ENCODE results near the gene GNG7. TPM values are rescaled to one million over a fixed set of nuclear protein-coding genes. Genes with fewer than 3 reads are reported as not detected.

Gene GNG7
- total and polyA plus RNA-seq, 10 of the 15 experiments (the other 5 are each of a cell fraction or from before 2014, with no cell fraction given), result 1.9 to 13.6 (median 6.5) TPM

DNA sequence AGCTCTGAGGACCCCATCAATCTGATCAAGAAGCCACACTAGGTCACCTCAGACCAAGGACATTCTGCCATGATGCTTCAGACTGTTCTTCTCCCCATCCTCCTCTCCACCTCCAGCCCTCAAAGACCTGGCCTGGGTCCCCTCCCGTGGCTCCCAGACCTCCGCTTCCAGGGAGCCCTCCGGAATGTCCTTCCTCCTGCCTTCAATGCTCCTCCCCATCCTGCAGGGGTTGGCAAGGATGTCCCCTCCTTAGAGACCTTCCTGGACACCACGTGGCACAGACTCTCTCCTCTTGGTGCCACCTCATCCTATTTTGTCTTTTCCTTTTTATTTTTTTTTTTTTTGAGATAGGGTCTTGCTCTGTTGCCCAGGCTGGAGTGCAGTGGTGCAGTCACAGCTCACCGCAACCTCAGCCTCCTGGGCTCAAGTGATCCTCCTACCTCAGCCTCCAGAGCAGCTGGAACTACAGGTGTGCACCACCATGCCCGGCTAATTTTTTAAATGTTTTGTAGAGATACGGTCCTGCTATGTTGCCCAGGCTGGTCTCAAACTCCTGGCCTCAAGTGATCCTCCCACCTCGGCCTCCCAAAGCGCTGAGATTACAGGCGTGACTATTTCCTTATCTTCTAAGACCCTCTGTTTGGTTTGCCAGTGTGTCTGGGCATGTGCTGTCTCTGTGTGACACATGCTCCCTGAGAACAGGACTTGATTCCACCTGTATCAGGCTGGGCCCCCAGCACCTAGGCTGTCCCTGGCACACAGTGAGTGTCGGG, 84.9 kb downstream of the GNG7 start:
- POLR2A ChIA-PET, result interaction anchor here (0.6 to 2.2 kb wide), 6 partner anchors 8 to 167 kb away, joined by 3 to 10 read pairs (median 6); partner anchors contain the start of gene GADD45B
- TF ChIP-seq CREB1 (IDR thresholded peaks at IDR 0.05; ENCODE audit: low read depth), result no peak
- no peak for TF ChIP-seq TBL1XR1 (IDR thresholded peaks at IDR 0.05; ENCODE audit: low read depth, low read length)
- no peak for TF ChIP-seq SREBF1 (IDR thresholded peaks at IDR 0.05; ENCODE audit: low read length)
- no peak for TF ChIP-seq ZNF384 (IDR thresholded peaks at IDR 0.05; ENCODE audit: borderline replicate concordance, low read depth, low read length)
- TF ChIP-seq GATAD2B (conservative IDR thresholded peaks at IDR 0.05; ENCODE audit: low read depth), result no peak
- TF ChIP-seq PAX5 (IDR thresholded peaks at IDR 0.05; ENCODE audit: borderline replicate concordance, low read depth, low read length), result no peak
- TF ChIP-seq HCFC1 (IDR thresholded peaks at IDR 0.05; ENCODE audit: low read length), result no peak
- TF ChIP-seq, protein P1, sequence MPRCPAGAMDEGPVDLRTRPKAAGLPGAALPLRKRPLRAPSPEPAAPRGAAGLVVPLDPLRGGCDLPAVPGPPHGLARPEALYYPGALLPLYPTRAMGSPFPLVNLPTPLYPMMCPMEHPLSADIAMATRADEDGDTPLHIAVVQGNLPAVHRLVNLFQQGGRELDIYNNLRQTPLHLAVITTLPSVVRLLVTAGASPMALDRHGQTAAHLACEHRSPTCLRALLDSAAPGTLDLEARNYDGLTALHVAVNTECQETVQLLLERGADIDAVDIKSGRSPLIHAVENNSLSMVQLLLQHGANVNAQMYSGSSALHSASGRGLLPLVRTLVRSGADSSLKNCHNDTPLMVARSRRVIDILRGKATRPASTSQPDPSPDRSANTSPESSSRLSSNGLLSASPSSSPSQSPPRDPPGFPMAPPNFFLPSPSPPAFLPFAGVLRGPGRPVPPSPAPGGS (IDR thresholded peaks at IDR 0.05; ENCODE audit: borderline replicate concordance, insufficient read depth, low read depth, low read length, poor library complexity, severe bottlenecking), result no peak
- TF ChIP-seq, protein P2, sequence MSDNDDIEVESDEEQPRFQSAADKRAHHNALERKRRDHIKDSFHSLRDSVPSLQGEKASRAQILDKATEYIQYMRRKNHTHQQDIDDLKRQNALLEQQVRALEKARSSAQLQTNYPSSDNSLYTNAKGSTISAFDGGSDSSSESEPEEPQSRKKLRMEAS (IDR thresholded peaks at IDR 0.05; ENCODE audit: low read depth, low read length), result no peak
- 92% methylated on average over 11 of the region's 11 CpGs for WGBS (ENCODE audit: insufficient coverage, insufficient replicate concordance, low lambda C conversion rate, missing lambda C conversion rate)
- Histone ChIP-seq H3K4me1 (ENCODE audit: control insufficient read depth, insufficient read depth, low read length) (peaks cover 61% of the 10 kb centered on the region), H3K4me2 (ENCODE audit: control insufficient read depth, insufficient read depth) (peak overlapping the region; percentile 73; the same call in 1 of the 2 replicates), H3K9ac (ENCODE audit: control insufficient read depth, insufficient read depth, low read length) (no peak overlapping the region; the same call in 1 of the 2 replicates), H3K36me3 (ENCODE audit: control insufficient read depth in 2 of 2, insufficient read depth in 2 of 2, low read length in 1 of 2) (no peaks in the 10 kb centered on the region), H3K27me3 (replicated peaks in 1 of 2; ENCODE audit: control insufficient read depth in 2 of 2, insufficient read depth in 2 of 2, low read length in 1 of 2) (no peaks in the 10 kb centered on the region), H3K27ac (ENCODE audit: control insufficient read depth, insufficient read depth) (no peak overlapping the region), H4K20me1 (ENCODE audit: control insufficient read depth, insufficient read depth) (no peaks in the 10 kb centered on the region), H3K79me2 (ENCODE audit: control insufficient read depth, insufficient read depth, low read length) (peaks cover 19% of the 10 kb centered on the region), H3K4me3 (no peak overlapping the region), H2AFZ (ENCODE audit: control insufficient read depth, low read depth, low read length) (no peak overlapping the region), H3K9me3 (replicated peaks; ENCODE audit: control insufficient read depth, insufficient read depth, low read length) (no peaks in the 10 kb centered on the region; the same call in 2 of the 3 replicates)
- CTCF ChIA-PET, result interaction anchor here (0.6 to 21.7 kb wide), 8 partner anchors 7 to 225 kb away, joined by 3 to 318 read pairs (median 4); partner anchors contain the start of gene GADD45B
- RAD21 ChIA-PET (ENCODE audit: unreplicated experiment), result interaction anchor here (1.3 to 4.2 kb wide), 6 partner anchors 18 to 141 kb away, joined by 3 to 33 read pairs (median 6); partner anchors contain the start of gene GADD45B
- in situ Hi-C loops (cut with MboI) (loop anchor here (10.0 kb wide), 2 partner anchors 343 to 463 kb away; partner anchors contain the start of gene AP3D1), intact Hi-C loops (cut with micrococcal nuclease; ENCODE audit: unreplicated experiment) (loop anchor here (10.0 kb wide), 1 partner anchor 223 kb away; no protein-coding TSS in a partner anchor)
- no TSS peak for BruUV-seq (replicated peaks)
- no peak for ATAC-seq
- SMC1A ChIA-PET (ENCODE audit: uncharacterized antibody, unreplicated experiment), result interaction anchor here (1.1 to 1.7 kb wide), 4 partner anchors 18 to 461 kb away, joined by 3 to 8 read pairs (median 4); no protein-coding TSS in a partner anchor
- FAIRE-seq, result no peak
- DNase-seq (ENCODE audit: low read depth, low spot score), result no peak

Data from GM12878 (cell line).